ENCODE results near the gene FUBP1. TPM values are rescaled to one million over a fixed set of nuclear protein-coding genes. Genes with fewer than 3 reads are reported as not detected.
A peak's percentile ranks its signal among the peaks of the same experiment; 100 is the strongest.
"Not testable (repeated sequence)": the region's sequence is repeated elsewhere in the genome, so short reads cannot be mapped to it uniquely, and the experiment has no call there.

Gene FUBP1
- total RNA-seq, 2 experiments from 2014 or later: 242 to 255 TPM

DNA sequence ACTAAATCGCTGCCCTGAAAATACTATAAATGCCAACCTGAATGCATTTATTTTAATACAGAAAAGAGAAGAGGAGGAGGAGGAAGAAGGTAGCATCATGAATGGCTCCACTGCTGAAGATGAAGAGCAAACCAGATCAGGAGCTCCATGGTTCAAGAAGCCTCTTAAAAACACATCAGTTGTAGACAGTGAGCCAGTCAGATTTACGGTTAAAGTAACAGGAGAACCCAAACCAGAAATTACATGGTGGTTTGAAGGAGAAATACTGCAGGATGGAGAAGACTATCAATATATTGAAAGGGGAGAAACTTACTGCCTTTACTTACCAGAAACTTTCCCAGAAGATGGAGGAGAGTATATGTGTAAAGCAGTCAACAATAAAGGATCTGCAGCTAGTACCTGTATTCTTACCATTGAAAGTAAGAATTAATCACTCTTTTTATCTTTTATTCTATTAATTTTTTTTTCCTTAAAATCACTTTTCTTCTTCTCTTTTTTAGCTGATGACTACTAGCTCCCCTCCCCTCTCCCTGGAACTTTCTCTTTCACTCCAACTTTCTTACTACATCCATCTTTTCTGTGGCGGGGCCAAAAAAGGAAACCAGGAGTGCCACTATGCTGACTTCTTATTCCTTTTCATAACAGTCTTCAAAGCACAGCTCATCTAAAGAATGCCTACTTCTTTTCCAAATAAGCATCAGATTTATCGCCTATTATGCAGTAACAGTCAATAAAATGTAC, 36.3 kb downstream of the FUBP1 start:
- DNase-seq: no peak
- Mint-ChIP-seq H3K4me1 (peaks cover 20% of the 10 kb centered on the region), H3K9me3 (peaks cover 4% of the 10 kb centered on the region), H3K27ac (peak overlapping the region; percentile 61), H3K36me3 (peaks cover 33% of the 10 kb centered on the region), H3K4me3 (peak overlapping the region; percentile 9), H3K27me3 (no peaks in the 10 kb centered on the region)

DNA sequence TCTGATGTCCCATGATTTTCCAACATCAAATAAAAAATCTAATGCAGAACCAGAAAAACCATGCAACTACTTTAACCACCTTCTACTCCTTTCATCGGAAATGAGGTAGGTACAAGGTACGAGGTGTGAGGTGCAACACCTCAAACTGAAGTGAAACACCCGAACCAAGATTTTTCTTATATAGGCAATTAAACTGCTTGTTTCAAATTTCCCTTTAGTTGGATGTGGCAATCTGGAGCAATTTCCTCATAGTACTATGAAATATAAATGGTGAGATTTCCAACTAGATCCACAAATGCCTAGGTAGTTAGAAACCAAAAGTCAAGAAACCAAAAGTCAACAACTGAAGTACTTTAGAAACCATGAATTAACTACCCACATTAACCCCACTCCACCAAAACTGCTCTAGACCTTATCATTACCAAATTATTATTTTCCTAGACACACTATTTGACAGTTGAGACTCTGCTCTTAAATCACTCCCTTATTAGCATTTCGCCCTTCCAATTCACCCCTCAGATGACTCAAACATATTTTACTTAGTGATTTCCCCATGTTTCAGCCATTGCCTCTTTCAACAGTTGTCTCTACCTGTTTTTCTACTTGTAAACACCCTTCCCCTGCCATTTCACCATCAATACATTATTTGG, 37.8 kb downstream of the FUBP1 start:
- H3K36me3 Mint-ChIP-seq: peaks cover 26% of the 10 kb centered on the region
- no peak for DNase-seq
- H3K4me1 Mint-ChIP-seq: peaks cover 17% of the 10 kb centered on the region
- H3K4me3 Mint-ChIP-seq: no peak overlapping the region
- H3K27me3 Mint-ChIP-seq: no peaks in the 10 kb centered on the region
- peak overlapping the region; percentile 9 for H3K27ac Mint-ChIP-seq
- peaks cover 4% of the 10 kb centered on the region for H3K9me3 Mint-ChIP-seq

DNA sequence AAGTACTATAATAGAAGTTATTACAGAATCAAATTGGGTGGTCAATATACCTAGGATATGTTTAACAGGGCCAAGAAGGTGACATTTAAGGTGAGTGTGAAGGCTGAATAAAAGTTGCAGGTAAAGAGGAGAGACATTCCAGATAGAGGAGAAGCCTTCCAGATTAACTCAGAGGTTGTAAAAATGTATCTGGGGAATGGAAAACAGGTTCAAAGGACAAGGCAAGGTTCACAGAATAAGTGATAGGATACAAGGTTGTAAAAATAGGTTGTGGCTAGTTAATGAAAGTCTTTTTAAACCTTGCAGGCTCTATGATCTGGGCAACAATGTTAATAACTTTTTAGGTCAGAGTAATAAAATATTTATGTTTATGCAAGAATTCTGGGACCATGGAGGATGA, 40.2 kb downstream of the FUBP1 start:
- H3K36me3 Mint-ChIP-seq: peaks cover 20% of the 10 kb centered on the region
- no peak for DNase-seq
- no peak overlapping the region for H3K27ac Mint-ChIP-seq
- no peaks in the 10 kb centered on the region for H3K27me3 Mint-ChIP-seq
- peaks cover 15% of the 10 kb centered on the region for H3K4me1 Mint-ChIP-seq
- H3K9me3 Mint-ChIP-seq: peaks cover 4% of the 10 kb centered on the region
- no peak overlapping the region for H3K4me3 Mint-ChIP-seq

DNA sequence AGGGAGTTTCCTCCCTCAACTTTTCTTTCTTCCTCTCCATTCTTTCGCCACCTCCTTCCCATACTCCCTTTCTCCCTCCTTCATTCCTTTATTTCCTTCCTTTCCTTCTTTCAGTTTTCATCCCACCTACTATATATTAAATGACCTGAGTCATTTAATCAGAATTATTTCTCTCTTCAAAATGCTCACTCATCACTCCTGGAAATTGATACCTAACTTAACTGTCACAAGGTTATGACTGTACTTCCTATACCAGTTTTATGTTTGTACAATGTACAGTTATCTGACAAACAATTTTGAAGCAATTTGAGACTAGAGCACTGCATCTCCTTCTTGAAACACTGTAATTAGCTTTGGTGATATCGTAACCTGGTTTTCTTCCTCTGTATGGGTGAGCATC, 49.1 kb downstream of the FUBP1 start:
- peaks cover 4% of the 10 kb centered on the region for H3K4me1 Mint-ChIP-seq
- no peaks in the 10 kb centered on the region for H3K27me3 Mint-ChIP-seq
- DNase-seq: no peak
- H3K36me3 Mint-ChIP-seq: no peaks in the 10 kb centered on the region
- H3K9me3 Mint-ChIP-seq: no peaks in the 10 kb centered on the region
- H3K4me3 Mint-ChIP-seq: no peak overlapping the region
- no peak overlapping the region for H3K27ac Mint-ChIP-seq

DNA sequence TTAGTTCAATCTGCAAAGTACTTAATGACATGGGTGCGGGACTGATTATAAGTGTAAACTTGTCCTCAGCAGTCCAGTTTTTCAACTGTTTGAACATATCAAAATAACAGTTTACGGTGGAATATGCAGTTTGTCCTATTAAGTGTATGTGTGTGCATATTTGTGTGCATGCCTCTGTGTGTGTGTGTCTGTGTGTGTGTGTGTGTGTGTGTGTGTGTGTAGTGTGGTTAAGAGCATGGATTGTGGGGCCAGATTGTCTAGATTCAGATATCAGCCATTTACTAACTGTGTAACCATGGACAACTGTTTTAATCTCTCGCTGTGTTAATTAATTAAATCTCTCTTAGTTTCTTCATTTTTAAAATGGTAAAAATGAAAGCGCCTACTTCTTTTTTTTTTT, 51.5 kb downstream of the FUBP1 start:
- H3K27me3 Mint-ChIP-seq: no peaks in the 10 kb centered on the region
- H3K4me1 Mint-ChIP-seq: peaks cover 4% of the 10 kb centered on the region
- no peaks in the 10 kb centered on the region for H3K36me3 Mint-ChIP-seq
- no peaks in the 10 kb centered on the region for H3K9me3 Mint-ChIP-seq
- no peak overlapping the region for H3K27ac Mint-ChIP-seq
- peak overlapping the region; percentile 30 for H3K4me3 Mint-ChIP-seq
- no peak for DNase-seq

DNA sequence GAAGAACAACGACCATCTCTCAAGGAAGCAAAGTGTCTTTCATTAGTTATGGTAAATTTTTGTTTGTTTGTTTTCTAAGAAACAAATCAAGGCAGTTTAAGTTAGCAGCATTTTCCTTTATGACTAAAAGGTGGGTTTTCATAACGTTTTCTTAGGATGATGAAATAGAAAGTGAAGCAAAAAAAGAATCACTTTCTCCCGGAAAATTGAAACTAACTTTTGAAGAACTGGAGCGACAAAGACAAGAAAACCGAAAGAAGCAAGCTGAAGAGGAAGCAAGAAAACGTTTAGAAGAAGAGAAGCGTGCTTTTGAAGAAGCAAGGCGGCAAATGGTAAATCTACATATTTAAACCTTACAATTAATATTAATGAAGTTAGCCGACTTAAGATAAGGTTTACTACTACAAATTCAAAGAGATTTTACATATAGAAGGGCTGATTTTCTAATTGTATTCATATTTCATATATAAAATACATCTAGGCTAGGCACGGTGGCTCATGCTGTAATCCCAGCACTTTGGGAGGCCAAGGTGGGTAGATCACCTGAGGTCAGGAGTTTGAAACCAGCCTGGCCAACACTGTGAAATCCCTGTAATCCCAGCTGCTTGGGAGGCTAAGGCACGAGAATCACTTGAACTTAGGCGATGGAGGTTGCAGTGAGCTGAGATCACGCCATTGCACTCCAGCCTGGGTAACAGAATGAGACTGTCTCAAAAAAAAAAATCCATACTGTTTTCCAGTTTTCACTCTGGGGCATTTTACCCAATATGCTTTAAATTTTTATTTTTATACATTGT, 52.1 kb downstream of the FUBP1 start:
- DNase-seq: no peak
- Mint-ChIP-seq H3K27ac (peak overlapping the region; percentile 83), H3K9me3 (no peaks in the 10 kb centered on the region), H3K36me3 (no peaks in the 10 kb centered on the region), H3K4me1 (peaks cover 4% of the 10 kb centered on the region), H3K4me3 (peak overlapping the region; percentile 73), H3K27me3 (no peaks in the 10 kb centered on the region)

DNA sequence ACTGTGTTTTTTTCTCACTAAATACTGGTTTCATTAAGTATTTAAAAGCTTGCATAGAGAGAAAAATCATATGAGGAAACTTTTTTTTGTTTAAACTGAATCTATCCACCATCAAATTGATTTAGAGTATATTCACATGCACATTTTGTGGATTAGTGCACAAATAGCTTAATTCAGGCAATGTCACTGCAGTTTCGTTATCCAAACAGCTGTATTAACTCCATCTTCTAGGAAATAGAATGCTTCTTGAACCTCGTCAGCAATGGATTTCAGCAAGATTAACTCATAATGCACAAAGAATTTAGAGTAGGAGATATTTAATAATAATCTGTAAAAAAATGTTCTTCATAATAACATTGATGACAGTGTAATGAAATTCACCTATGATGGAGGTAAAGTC, 52.9 kb downstream of the FUBP1 start:
- Mint-ChIP-seq H3K9me3 (no peaks in the 10 kb centered on the region), H3K4me3 (no peak overlapping the region), H3K27ac (no peak overlapping the region), H3K4me1 (peaks cover 4% of the 10 kb centered on the region), H3K27me3 (no peaks in the 10 kb centered on the region), H3K36me3 (no peaks in the 10 kb centered on the region)
- no peak for DNase-seq

DNA sequence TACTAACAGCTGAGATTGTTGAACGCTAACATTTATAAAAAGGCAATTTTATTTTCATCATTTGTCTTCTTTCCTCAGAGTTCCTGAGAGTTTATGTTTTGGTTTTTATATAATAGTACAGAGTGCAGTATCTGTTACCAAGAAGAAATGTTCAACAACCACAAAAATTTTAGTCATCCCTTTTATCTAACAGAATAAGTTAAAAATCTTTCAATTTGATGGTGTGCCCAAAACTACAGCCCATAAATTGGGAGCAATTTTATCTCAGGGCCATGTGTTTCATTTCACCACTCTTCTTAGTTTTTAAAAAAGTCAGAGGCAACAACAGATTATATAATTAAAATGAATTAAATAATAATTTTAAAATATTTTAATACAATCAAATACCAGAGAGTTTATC, 53.4 kb downstream of the FUBP1 start:
- Mint-ChIP-seq H3K27me3 (no peaks in the 10 kb centered on the region), H3K4me1 (peaks cover 4% of the 10 kb centered on the region), H3K4me3 (no peak overlapping the region), H3K9me3 (no peaks in the 10 kb centered on the region), H3K36me3 (no peaks in the 10 kb centered on the region), H3K27ac (no peak overlapping the region)
- no peak for DNase-seq

DNA sequence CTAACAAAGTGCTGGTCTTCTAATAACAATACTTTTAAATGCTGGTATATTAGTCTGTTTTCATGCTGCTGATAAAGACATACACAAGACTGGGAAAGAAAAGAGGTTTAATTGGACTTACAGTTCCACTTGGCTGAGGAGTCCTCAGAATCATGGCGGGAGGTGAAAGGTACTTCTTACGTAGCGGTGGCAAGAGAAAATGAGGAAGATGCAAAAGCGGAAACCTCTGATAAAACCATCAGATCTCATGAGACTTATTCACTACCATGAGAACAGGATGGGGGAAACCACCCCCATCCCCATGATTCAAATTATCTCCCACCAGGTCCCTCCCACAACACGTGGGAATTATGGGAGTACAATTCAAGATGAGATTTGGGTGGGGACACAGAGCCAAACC, 60.0 kb downstream of the FUBP1 start:
- not testable (repeated sequence) for H3K27me3 Mint-ChIP-seq, DNase-seq, H3K4me1 Mint-ChIP-seq, H3K27ac Mint-ChIP-seq, H3K4me3 Mint-ChIP-seq, H3K9me3 Mint-ChIP-seq, H3K36me3 Mint-ChIP-seq

DNA sequence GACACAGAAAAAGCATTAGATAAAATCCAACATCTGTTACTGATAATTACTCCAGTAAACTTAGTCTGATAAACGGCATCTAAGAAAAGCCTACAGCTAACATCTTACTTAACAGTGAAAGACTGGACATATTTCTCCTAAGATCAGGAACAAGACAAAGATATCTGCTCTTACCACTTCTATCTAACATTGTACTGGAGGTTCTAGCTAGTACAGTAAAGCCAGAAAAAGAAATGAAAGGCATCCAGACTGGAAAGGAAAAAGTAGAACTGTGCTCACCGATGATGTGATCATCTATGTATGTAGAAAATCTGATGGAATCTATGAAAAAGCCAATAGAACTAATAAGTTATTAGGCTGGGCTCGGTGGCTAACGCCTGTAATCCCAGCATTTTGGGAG, 68.8 kb downstream of the FUBP1 start:
- no peak for DNase-seq
- Mint-ChIP-seq H3K4me3 (no peak overlapping the region), H3K9me3 (no peaks in the 10 kb centered on the region), H3K27me3 (no peaks in the 10 kb centered on the region), H3K4me1 (no peaks in the 10 kb centered on the region), H3K36me3 (no peaks in the 10 kb centered on the region), H3K27ac (no peak overlapping the region)

DNA sequence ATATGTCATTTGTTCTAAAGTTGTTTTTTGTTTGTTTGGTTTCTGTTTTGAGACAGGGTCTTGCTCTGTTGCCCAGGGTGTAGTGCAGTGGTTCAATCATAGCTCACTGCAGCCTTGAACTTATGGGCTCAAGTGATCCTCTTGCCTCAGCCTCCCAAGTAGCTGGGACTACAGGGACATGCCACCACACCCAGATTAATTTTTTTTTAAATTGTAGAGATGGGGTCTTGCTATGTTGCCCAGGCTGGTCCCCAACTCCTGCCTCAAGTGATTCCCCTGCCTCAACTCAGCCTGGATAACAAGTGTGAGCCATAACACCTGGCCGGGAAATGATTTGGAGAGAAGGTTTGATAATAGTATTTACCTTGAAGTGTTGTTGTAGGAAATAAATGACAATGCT, 72.2 kb downstream of the FUBP1 start:
- Mint-ChIP-seq H3K27me3 (no peaks in the 10 kb centered on the region), H3K4me1 (no peaks in the 10 kb centered on the region), H3K36me3 (no peaks in the 10 kb centered on the region), H3K4me3 (no peak overlapping the region), H3K9me3 (no peaks in the 10 kb centered on the region), H3K27ac (no peak overlapping the region)
- DNase-seq: no peak

DNA sequence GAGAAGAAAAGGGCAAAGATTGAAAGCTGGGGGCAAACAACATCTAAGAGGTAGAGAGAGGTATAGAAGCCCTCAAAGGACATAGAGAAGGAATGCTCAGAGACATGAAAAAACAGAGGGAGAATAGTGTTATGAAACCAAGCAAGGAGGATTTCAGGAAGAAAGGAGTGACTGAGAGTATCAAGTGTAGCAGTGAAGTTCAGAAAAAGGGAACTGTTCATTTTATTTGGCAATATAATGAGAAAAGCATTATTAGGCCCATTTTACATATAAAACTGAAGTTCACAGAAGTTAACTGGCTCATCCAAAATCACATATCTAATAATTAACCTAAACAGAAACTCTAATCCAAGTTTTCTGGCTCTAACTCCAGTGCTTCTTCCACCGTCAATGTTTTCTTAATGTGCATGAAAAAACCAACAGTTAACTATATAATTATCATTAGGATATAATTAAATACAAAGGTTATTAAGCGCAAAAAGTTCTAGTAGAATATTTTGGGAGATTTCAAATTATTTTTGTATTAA, 72.8 kb downstream of the FUBP1 start:
- Mint-ChIP-seq H3K4me3 (no peak overlapping the region), H3K36me3 (no peaks in the 10 kb centered on the region), H3K9me3 (no peaks in the 10 kb centered on the region), H3K27ac (no peak overlapping the region), H3K4me1 (no peaks in the 10 kb centered on the region), H3K27me3 (no peaks in the 10 kb centered on the region)
- DNase-seq: no peak

DNA sequence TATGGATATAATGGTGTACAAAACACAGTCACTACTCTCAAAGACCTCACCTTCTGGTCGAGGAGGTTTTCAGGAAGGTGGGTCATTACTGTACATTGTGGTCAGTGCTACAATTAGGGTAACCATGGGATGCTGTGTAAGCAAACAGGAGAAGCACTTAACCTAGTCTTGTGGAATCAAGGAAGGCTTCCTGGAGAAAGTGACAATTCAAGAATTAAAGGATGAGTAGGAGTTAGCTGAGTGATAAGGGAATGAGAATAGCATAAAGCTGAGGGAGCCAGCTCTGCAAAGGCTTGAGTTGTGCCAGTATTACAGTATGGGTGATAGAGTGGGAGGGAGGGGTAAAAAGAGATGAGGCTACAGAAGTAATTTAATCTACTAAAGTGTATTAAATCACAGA, 73.3 kb downstream of the FUBP1 start:
- Mint-ChIP-seq H3K9me3 (no peaks in the 10 kb centered on the region), H3K4me1 (no peaks in the 10 kb centered on the region), H3K4me3 (no peak overlapping the region), H3K27me3 (no peaks in the 10 kb centered on the region), H3K36me3 (no peaks in the 10 kb centered on the region), H3K27ac (no peak overlapping the region)
- no peak for DNase-seq

DNA sequence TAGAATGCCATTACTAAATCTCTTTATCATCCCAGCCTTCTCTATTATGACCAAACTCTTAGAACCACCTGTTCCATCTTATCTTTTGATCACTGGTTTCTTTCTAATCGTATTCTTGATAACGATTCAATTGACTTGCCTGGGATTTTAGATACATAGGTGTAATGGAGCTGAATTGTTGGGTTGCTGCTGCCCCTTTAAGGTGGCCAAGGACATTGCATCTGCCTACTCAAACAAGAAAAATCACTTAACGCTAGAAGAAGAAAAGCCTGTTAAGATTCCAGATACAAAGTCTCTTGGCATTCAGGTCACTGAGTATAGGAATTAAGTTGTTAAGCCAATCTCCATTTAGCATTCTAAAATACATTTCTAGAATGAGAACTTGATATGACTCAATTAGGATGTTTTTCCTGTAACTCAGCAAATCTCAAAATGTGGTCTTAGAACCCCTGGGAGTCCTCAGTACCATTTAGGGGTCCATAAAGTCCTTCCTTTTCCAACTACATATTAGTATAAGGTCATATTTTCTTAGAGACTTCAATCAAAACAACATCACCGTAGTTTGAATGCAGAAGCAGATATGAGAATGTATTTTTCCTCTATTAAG, 78.1 kb downstream of the FUBP1 start:
- Mint-ChIP-seq H3K36me3 (no peaks in the 10 kb centered on the region), H3K4me1 (no peaks in the 10 kb centered on the region), H3K27ac (no peak overlapping the region), H3K4me3 (no peak overlapping the region), H3K27me3 (no peaks in the 10 kb centered on the region), H3K9me3 (no peaks in the 10 kb centered on the region)
- DNase-seq: peak; percentile 10
